ENCODE results near the gene ABHD17A.

The ABHD17A gene

DNA sequence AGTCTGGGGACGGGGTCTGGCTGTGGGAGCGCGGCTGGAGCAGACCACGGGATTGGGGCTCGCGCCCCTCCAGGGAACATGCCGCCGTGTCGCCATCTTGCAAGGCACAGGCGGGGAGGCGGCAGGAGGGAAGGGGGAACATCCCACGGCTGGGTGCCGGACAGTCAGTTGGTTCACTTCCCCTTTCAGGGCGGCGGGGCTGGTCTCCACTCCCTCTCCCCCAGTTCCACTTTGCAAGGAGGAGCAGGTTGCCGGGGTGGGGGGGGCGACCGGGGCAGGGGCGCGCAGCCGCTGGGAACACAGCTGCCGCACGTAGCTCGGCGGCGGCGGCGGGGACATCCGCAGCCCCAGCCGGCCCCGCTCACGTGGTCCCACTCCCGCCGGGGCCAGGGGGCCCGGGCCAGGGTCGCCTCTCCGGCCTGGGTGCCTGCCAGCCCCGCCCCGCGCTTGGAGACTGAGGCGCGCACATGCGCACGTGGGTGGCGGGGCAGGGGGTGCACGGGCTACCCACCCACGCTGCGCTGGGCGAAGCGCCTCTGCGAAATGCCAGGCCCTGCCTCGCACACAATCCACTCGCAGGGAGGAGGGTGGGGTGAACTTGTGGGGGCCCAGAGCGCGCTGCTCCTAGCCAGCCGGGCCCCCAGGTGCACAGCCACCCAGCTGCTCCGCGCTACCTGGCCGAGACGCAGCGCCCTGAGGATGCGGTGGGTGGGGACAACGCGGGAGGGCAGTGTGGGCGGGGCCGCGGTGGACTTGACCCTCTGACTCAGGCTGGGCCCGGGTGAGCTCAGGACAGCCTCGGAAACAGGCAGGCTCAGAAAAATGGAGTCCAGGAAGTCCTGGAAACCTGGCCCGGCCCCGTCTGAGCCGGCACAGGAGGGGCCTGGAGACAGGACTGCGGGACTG lies 28.3 kb downstream of the ABHD17A start:
- Histone ChIP-seq H3K27me3 (ENCODE audit: control insufficient read depth in 3 of 3, insufficient read depth in 3 of 3, low read depth in 1 of 3, low read length in 3 of 3) (peaks cover 7 to 57% (median 15%) of the 10 kb centered on the region in 3 experiments), H3K79me1 (ENCODE audit: low read depth, low read length) (peaks cover 21% of the 10 kb centered on the region), H3K27ac (replicated peaks; ENCODE audit: low read length) (no peak overlapping the region), H3K4ac (ENCODE audit: low read length) (peak overlapping the region; percentile 53), H2BK5ac (ENCODE audit: low read length) (peak overlapping the region; percentile 39), H2AFZ (ENCODE audit: low read length) (no peak overlapping the region), H4K91ac (ENCODE audit: low read depth, low read length, poor library complexity) (no peak overlapping the region), H3K9ac (ENCODE audit: low read depth, low read length, poor library complexity) (peak overlapping the region; percentile 77), H3K9me3 (replicated peaks in 1 of 2; ENCODE audit: control insufficient read depth in 2 of 2, insufficient read depth in 1 of 2, low read depth in 1 of 2, low read length in 2 of 2) (no peaks in the 10 kb centered on the region), H4K8ac (ENCODE audit: low read depth, low read length) (no peak overlapping the region), H2BK15ac (ENCODE audit: low read length) (peak overlapping the region; percentile 26), H3K23ac (ENCODE audit: low read depth, low read length, poor library complexity) (peak overlapping the region; percentile 55), H3K4me2 (ENCODE audit: insufficient read depth, low read length, poor library complexity, severe bottlenecking) (peak overlapping the region; percentile 73), H2BK12ac (ENCODE audit: low read length) (peak overlapping the region; percentile 46), H2AK5ac (ENCODE audit: low read depth, low read length) (peak overlapping the region; percentile 96), H3K4me1 (ENCODE audit: control insufficient read depth in 2 of 2, insufficient read depth in 1 of 2, low read depth in 1 of 2, low read length in 2 of 2) (peaks cover 52 to 55% of the 10 kb centered on the region in 2 donors), H3K18ac (ENCODE audit: low read length) (peak overlapping the region; percentile 87), H3K14ac (ENCODE audit: low read length) (no peak overlapping the region), H2BK120ac (ENCODE audit: low read depth, low read length) (no peak overlapping the region), H3K4me3 (ENCODE audit: low read length in 2 of 2) (peak overlapping the region in 1 of 2 donors; percentile 56), H3K36me3 (replicated peaks in 1 of 2; ENCODE audit: control insufficient read depth in 2 of 2, insufficient read depth in 2 of 2, low read length in 2 of 2) (no peaks in the 10 kb centered on the region)
- no CpG with 5 or more reads among the region's 73 CpGs for WGBS, 2 donors (ENCODE audit: extremely low coverage in 2 of 2, insufficient read length in 2 of 2, insufficient replicate concordance in 1 of 2)
- no peak for DNase-seq (ENCODE audit: low spot score)

- no CpG with 5 or more reads among the region's 6 CpGs for WGBS, 2 donors (ENCODE audit: extremely low coverage in 2 of 2, insufficient read length in 2 of 2, insufficient replicate concordance in 1 of 2)
- peak overlapping the region; percentile 87 for H3K18ac ChIP-seq (ENCODE audit: low read length)
- no peak overlapping the region for H4K8ac ChIP-seq (ENCODE audit: low read depth, low read length)
- DNase-seq (ENCODE audit: low spot score): no peak
- no peak overlapping the region for H2BK5ac ChIP-seq (ENCODE audit: low read length)
- H3K4me2 ChIP-seq (ENCODE audit: insufficient read depth, low read length, poor library complexity, severe bottlenecking): peak overlapping the region; percentile 73
- no peak overlapping the region for H2BK15ac ChIP-seq (ENCODE audit: low read length)
- no peak overlapping the region for H4K91ac ChIP-seq (ENCODE audit: low read depth, low read length, poor library complexity)
- peaks cover 47 to 49% of the 10 kb centered on the region in 2 donors for H3K4me1 ChIP-seq (ENCODE audit: control insufficient read depth in 2 of 2, insufficient read depth in 1 of 2, low read depth in 1 of 2, low read length in 2 of 2)
- H2BK12ac ChIP-seq (ENCODE audit: low read length): no peak overlapping the region
- no peak overlapping the region for H3K27ac ChIP-seq (replicated peaks; ENCODE audit: low read length)
- no peaks in the 10 kb centered on the region for H3K9me3 ChIP-seq (replicated peaks in 1 of 2; ENCODE audit: control insufficient read depth in 2 of 2, insufficient read depth in 1 of 2, low read depth in 1 of 2, low read length in 2 of 2)
- no peak overlapping the region for H3K4ac ChIP-seq (ENCODE audit: low read length)
- no peaks in the 10 kb centered on the region for H3K36me3 ChIP-seq (replicated peaks in 1 of 2; ENCODE audit: control insufficient read depth in 2 of 2, insufficient read depth in 2 of 2, low read length in 2 of 2)
- no peak overlapping the region for H3K14ac ChIP-seq (ENCODE audit: low read length)
- peak overlapping the region; percentile 96 for H2AK5ac ChIP-seq (ENCODE audit: low read depth, low read length)
- H2BK120ac ChIP-seq (ENCODE audit: low read depth, low read length): no peak overlapping the region
- peaks cover 19% of the 10 kb centered on the region for H3K79me1 ChIP-seq (ENCODE audit: low read depth, low read length)
- H3K27me3 ChIP-seq (ENCODE audit: control insufficient read depth in 3 of 3, insufficient read depth in 3 of 3, low read depth in 1 of 3, low read length in 3 of 3): peaks cover 3 to 50% (median 9%) of the 10 kb centered on the region in 3 experiments
- peak overlapping the region; percentile 50 for H3K9ac ChIP-seq (ENCODE audit: low read depth, low read length, poor library complexity)
- H3K4me3 ChIP-seq (ENCODE audit: low read length in 2 of 2): no peak overlapping the region
- H2AFZ ChIP-seq (ENCODE audit: low read length): no peak overlapping the region
- peak overlapping the region; percentile 75 for H3K23ac ChIP-seq (ENCODE audit: low read depth, low read length, poor library complexity)
Measured at GRCh38 chr19:1856345-1856697, 29.0 kb downstream of the ABHD17A start.

GRCh38 chr19:1855828-1856255 lies 29.5 kb downstream of the ABHD17A start:
- Histone ChIP-seq H3K9ac (ENCODE audit: low read depth, low read length, poor library complexity) (peak overlapping the region; percentile 85), H2BK5ac (ENCODE audit: low read length) (no peak overlapping the region), H3K4me2 (ENCODE audit: insufficient read depth, low read length, poor library complexity, severe bottlenecking) (no peak overlapping the region), H2BK12ac (ENCODE audit: low read length) (peak overlapping the region; percentile 73), H2AK5ac (ENCODE audit: low read depth, low read length) (peak overlapping the region; percentile 96), H3K79me1 (ENCODE audit: low read depth, low read length) (peaks cover 19% of the 10 kb centered on the region), H3K4ac (ENCODE audit: low read length) (no peak overlapping the region), H3K4me3 (ENCODE audit: low read length in 2 of 2) (peak overlapping the region in 1 of 2 donors; percentile 47), H4K8ac (ENCODE audit: low read depth, low read length) (no peak overlapping the region), H3K18ac (ENCODE audit: low read length) (peak overlapping the region; percentile 87), H3K14ac (ENCODE audit: low read length) (peak overlapping the region; percentile 76), H3K36me3 (replicated peaks in 1 of 2; ENCODE audit: control insufficient read depth in 2 of 2, insufficient read depth in 2 of 2, low read length in 2 of 2) (no peaks in the 10 kb centered on the region), H3K27ac (replicated peaks; ENCODE audit: low read length) (no peak overlapping the region), H4K91ac (ENCODE audit: low read depth, low read length, poor library complexity) (no peak overlapping the region), H3K4me1 (ENCODE audit: control insufficient read depth in 2 of 2, insufficient read depth in 1 of 2, low read depth in 1 of 2, low read length in 2 of 2) (peaks cover 45 to 47% of the 10 kb centered on the region in 2 donors), H3K27me3 (ENCODE audit: control insufficient read depth in 3 of 3, insufficient read depth in 3 of 3, low read depth in 1 of 3, low read length in 3 of 3) (peaks cover 0 to 46% (median 5%) of the 10 kb centered on the region in 3 experiments), H2AFZ (ENCODE audit: low read length) (no peak overlapping the region), H3K9me3 (replicated peaks in 1 of 2; ENCODE audit: control insufficient read depth in 2 of 2, insufficient read depth in 1 of 2, low read depth in 1 of 2, low read length in 2 of 2) (no peaks in the 10 kb centered on the region), H3K23ac (ENCODE audit: low read depth, low read length, poor library complexity) (peak overlapping the region; percentile 75), H2BK15ac (ENCODE audit: low read length) (peak overlapping the region; percentile 99), H2BK120ac (ENCODE audit: low read depth, low read length) (no peak overlapping the region)
- DNase-seq (ENCODE audit: low spot score): no peak
- WGBS, 2 donors (ENCODE audit: extremely low coverage in 2 of 2, insufficient read length in 2 of 2, insufficient replicate concordance in 1 of 2): no CpG with 5 or more reads among the region's 13 CpGs
